Measurements from ENCODE around the gene MILR1.
A peak's percentile ranks its signal among the peaks of the same experiment; 100 is the strongest.

MILR1 gene

DNA sequence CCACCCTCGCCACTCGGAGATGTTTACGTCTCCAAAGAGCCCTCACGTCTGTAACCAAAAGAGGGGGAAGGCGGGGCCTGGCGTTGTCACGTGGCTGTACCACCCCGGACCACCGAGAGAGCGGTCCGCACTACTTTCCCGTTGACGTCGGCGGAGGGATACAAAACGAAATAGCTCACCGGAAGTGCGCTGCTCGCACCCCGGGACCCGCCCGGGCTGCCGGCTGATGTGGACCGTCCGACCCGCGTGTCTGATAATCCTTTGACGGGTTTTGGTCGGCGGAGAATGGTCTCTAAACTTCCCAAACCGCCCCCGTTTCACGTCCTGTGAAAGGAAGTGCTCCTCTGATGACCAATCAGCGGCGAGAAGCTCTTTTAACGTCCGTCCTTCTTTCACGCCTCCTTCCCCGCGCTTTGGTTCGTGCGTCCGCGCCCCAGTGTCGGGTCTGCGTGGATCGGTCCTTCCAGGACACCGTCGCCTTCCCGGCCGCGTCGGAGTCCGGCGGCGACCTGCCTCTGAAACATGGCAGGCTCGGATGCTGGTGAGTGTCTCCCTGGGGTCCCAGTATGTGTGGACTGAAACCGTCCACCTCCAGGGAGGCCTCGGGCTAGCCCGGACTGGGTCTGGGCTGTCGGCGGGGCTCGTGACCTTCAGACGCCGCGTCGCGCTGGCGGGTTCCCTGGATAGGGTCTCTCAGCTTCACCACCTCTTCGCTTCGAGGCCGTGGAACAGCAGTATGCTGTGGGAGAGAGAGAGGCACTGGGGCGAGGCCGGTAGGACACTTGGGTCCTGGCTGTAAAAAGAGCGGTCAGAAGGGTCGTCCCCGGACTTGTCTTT, 57.9 kb downstream of the MILR1 start, which contains the start of gene CEP95:
Gene CEP95 (plus strand): TSS at position 402 of the 837 bp plus-strand sequence. CDS start 121 bp downstream, at position 523.
- H3K27ac ChIP-seq, result peak within 1 kb of the TSS; percentile 99
- peak within 1 kb of the TSS; percentile 90 for H3K4me3 ChIP-seq
- peak within 1 kb of the TSS; percentile 100 for H3K9ac ChIP-seq (ENCODE audit: insufficient read length)
- peak; percentile 41 for TF ChIP-seq POLR2AphosphoS5 (IDR thresholded peaks at IDR 0.05; ENCODE audit: borderline replicate concordance, low read depth, low read length)
- TF ChIP-seq FOXP2 (optimal IDR thresholded peaks at IDR 0.05; ENCODE audit: control extremely low read depth, extremely low read length, insufficient read depth), result no peak
- DNase-seq (ENCODE audit: low read depth, low spot score), result peak; percentile 91
- no peaks in the 10 kb centered on the region for H3K9me3 ChIP-seq (ENCODE audit: low read depth, low read length)
- H3K36me3 ChIP-seq (ENCODE audit: insufficient read depth, low read length), result peaks cover 71% of the 10 kb centered on the region

GRCh38 chr17:64507413-64507782, 58.5 kb downstream of the MILR1 start:
- peak; percentile 52 for DNase-seq (ENCODE audit: low read depth, low spot score)
- Histone ChIP-seq H3K9ac (ENCODE audit: insufficient read length) (peak overlapping the region; percentile 100), H3K27ac (peak overlapping the region; percentile 99), H3K9me3 (ENCODE audit: low read depth, low read length) (no peaks in the 10 kb centered on the region), H3K4me3 (peak overlapping the region; percentile 90), H3K36me3 (ENCODE audit: insufficient read depth, low read length) (peaks cover 71% of the 10 kb centered on the region)
- no peak for TF ChIP-seq POLR2AphosphoS5 (IDR thresholded peaks at IDR 0.05; ENCODE audit: borderline replicate concordance, low read depth, low read length)
- no peak for TF ChIP-seq EZH2 (IDR thresholded peaks at IDR 0.05)
- TF ChIP-seq FOXP2 (optimal IDR thresholded peaks at IDR 0.05; ENCODE audit: control extremely low read depth, extremely low read length, insufficient read depth), result no peak

DNA sequence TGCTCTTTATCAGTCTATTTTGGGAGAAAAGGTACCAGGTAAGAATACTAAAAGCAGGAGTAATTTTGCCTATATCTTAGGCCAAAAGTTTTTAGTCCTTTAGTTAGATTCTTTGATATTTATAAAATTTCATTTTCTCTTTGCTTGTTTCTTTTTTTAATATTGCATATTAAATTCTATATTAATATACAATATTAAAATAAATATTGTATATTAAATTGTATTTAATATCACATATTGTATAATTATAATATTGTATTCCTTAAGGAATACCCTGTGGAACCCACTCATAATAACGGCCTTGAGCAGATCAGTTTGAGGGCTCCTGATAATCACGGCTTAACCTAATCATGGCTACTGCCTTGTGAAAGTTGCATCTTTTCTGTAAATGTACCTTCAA, 59.8 kb downstream of the MILR1 start:
- H3K9me3 ChIP-seq (ENCODE audit: low read depth, low read length), result no peaks in the 10 kb centered on the region
- H3K36me3 ChIP-seq (ENCODE audit: insufficient read depth, low read length), result peaks cover 69% of the 10 kb centered on the region
- TF ChIP-seq EZH2 (IDR thresholded peaks at IDR 0.05) (no peak), FOXP2 (optimal IDR thresholded peaks at IDR 0.05; ENCODE audit: control extremely low read depth, extremely low read length, insufficient read depth) (no peak), POLR2AphosphoS5 (IDR thresholded peaks at IDR 0.05; ENCODE audit: borderline replicate concordance, low read depth, low read length) (no peak)
- DNase-seq (ENCODE audit: low read depth, low spot score), result no peak
- H3K9ac ChIP-seq (ENCODE audit: insufficient read length), result peak overlapping the region; percentile 100
- H3K27ac ChIP-seq, result no peak overlapping the region
- H3K4me3 ChIP-seq, result peak overlapping the region; percentile 90

DNA sequence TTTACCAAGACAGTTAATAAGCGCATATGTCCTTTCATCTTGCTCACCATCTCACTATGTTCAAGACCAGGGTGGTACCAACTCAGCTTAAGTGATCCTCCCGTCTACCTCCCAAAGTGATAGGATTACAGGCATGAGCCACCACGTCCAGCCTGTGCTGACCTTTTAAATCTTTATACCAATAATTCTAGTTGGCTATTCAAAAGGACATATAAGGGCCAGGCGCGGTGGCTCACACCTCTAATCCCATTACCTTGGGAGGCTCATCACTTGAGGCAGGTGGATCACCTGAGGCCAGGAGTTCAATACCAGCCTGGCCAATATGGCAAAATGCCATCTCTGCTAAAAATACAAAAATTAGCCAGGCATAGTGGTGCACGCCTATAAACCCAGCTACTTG, 60.3 kb downstream of the MILR1 start:
- Histone ChIP-seq H3K27ac (no peak overlapping the region), H3K9ac (ENCODE audit: insufficient read length) (no peak overlapping the region), H3K36me3 (ENCODE audit: insufficient read depth, low read length) (peaks cover 69% of the 10 kb centered on the region), H3K4me3 (no peak overlapping the region), H3K9me3 (ENCODE audit: low read depth, low read length) (no peaks in the 10 kb centered on the region)
- TF ChIP-seq FOXP2 (optimal IDR thresholded peaks at IDR 0.05; ENCODE audit: control extremely low read depth, extremely low read length, insufficient read depth) (no peak), POLR2AphosphoS5 (IDR thresholded peaks at IDR 0.05; ENCODE audit: borderline replicate concordance, low read depth, low read length) (no peak), EZH2 (IDR thresholded peaks at IDR 0.05) (no peak)
- DNase-seq (ENCODE audit: low read depth, low spot score), result no peak

DNA sequence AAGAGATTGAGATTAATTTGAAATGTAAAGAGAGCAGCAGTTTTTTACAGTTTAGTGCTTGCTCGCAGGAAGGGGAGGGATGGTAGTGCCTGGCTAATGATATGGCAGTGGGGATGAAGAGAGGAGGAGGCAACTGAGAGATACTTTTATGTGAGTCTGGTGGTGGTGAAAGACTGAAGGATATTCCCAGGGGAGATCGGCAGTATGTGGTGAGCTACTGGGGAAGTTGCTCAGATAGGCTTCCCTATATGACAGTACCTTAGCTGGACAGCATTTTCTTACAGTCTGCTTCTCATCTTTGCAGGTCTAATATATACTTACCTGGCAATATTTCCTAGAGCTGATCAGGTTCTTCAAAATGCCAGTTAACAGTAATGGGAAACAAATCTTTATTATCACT, 66.5 kb downstream of the MILR1 start:
- Histone ChIP-seq H3K4me3 (no peak overlapping the region), H3K27ac (no peak overlapping the region), H3K9ac (ENCODE audit: insufficient read length) (no peak overlapping the region), H3K36me3 (ENCODE audit: insufficient read depth, low read length) (peaks cover 90% of the 10 kb centered on the region), H3K9me3 (ENCODE audit: low read depth, low read length) (no peaks in the 10 kb centered on the region)
- TF ChIP-seq FOXP2 (optimal IDR thresholded peaks at IDR 0.05; ENCODE audit: control extremely low read depth, extremely low read length, insufficient read depth), result no peak
- no peak for TF ChIP-seq POLR2AphosphoS5 (IDR thresholded peaks at IDR 0.05; ENCODE audit: borderline replicate concordance, low read depth, low read length)
- no peak for TF ChIP-seq EZH2 (IDR thresholded peaks at IDR 0.05)
- DNase-seq (ENCODE audit: low read depth, low spot score), result no peak

DNA sequence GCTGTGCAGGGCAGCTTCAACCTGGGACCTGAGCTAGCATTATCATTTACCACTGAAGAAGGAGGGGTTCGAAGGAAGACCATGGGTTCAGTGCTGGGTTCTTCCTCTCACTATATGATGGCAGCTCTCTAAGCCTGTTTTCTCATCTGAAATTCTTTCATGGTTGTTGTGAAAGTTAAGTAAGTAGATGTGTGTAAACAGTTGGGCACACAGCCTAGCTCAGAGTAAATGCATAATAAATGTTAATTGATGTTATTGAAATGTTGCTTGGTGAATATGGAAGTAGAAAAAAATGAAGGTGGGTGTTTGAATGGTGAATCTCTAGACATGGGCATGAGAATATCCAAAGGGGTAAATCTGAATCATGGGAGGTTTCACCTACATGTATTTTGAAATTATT, 66.9 kb downstream of the MILR1 start:
- H3K9ac ChIP-seq (ENCODE audit: insufficient read length), result no peak overlapping the region
- H3K36me3 ChIP-seq (ENCODE audit: insufficient read depth, low read length), result peaks cover 88% of the 10 kb centered on the region
- H3K27ac ChIP-seq, result no peak overlapping the region
- no peak for DNase-seq (ENCODE audit: low read depth, low spot score)
- H3K9me3 ChIP-seq (ENCODE audit: low read depth, low read length), result no peaks in the 10 kb centered on the region
- no peak for TF ChIP-seq POLR2AphosphoS5 (IDR thresholded peaks at IDR 0.05; ENCODE audit: borderline replicate concordance, low read depth, low read length)
- TF ChIP-seq EZH2 (IDR thresholded peaks at IDR 0.05), result no peak
- TF ChIP-seq FOXP2 (optimal IDR thresholded peaks at IDR 0.05; ENCODE audit: control extremely low read depth, extremely low read length, insufficient read depth), result no peak
- no peak overlapping the region for H3K4me3 ChIP-seq

All from SK-N-MC (cell line).